Neural cell (in vitro differentiated cells): ENCODE results near the gene FAM170A. TPM values are rescaled to one million over a fixed set of nuclear protein-coding genes. Genes with fewer than 3 reads are reported as not detected.

Experiments used
- H2AFZ ChIP-seq: fragments of 200-600, 300-800 bp; sonication (generic), shearing (Covaris generic); 2 replicates; pipeline ENCODE4 v1.6.0; 2014; ENCODE audit warnings: low read depth, mild to moderate bottlenecking, antibody characterized with exemption, low read length, moderate library complexity
- H3F3A ChIP-seq: fragments of 200-600 bp; shearing (Covaris generic); 2 replicates; pipeline ENCODE4 v1.6.1; 2016; ENCODE audit warnings: mild to moderate bottlenecking, moderate library complexity, mixed read lengths, antibody characterized with exemption, low read length; ENCODE audit not compliant: insufficient read depth, poor library complexity, severe bottlenecking
- H3K27ac ChIP-seq: fragments of 200-600, 300-800 bp; sonication (generic), shearing (Covaris generic); 2 replicates; pipeline ENCODE4 v1.5.1; 2014; ENCODE audit warnings: mild to moderate bottlenecking, low read length, moderate library complexity
- H3K27me3 ChIP-seq: fragments of 300-800, 200-600 bp; sonication (generic), shearing (Covaris generic); 2 replicates; pipeline ENCODE4 v1.6.0; 2014; ENCODE audit warnings: mild to moderate bottlenecking, low read depth, low read length, moderate library complexity; ENCODE audit not compliant: insufficient read depth
- H3K36me3 ChIP-seq: fragments of 300-800, 200-600 bp; sonication (generic), shearing (Covaris generic); 2 replicates; pipeline ENCODE4 v1.5.1; 2014; ENCODE audit warnings: mild to moderate bottlenecking, antibody characterized with exemption, low read length, moderate library complexity; ENCODE audit not compliant: insufficient read depth
- H3K4me2 ChIP-seq: fragments of 300-800, 200-600 bp; sonication (generic), shearing (Covaris generic); 2 replicates; pipeline ENCODE4 v1.6.0; 2014; ENCODE audit warnings: mild to moderate bottlenecking, low read length
- H3K4me3 ChIP-seq: fragments of 300-800, 200-600 bp; sonication (generic), shearing (Covaris generic); 2 replicates; pipeline ENCODE4 v1.5.1; 2014; ENCODE audit warnings: mild to moderate bottlenecking, low read length, moderate library complexity
- H3K79me2 ChIP-seq: fragments of 200-600 bp; shearing (Covaris generic); replicated peaks from 2 replicates; pipeline ENCODE4 v1.6.0; 2014; ENCODE audit warnings: mild to moderate bottlenecking, low read length, moderate library complexity; ENCODE audit not compliant: insufficient read depth
- H3K9ac ChIP-seq: fragments of 300-800, 200-600 bp; sonication (generic), shearing (Covaris generic); 2 replicates; pipeline ENCODE4 v1.6.1; 2016; ENCODE audit warnings: mild to moderate bottlenecking, low read length, mixed read lengths
- H3K9me2 ChIP-seq: fragments of 200-600 bp; shearing (Covaris generic); 2 replicates; pipeline ENCODE4 v1.6.1; 2016; ENCODE audit warnings: mild to moderate bottlenecking, low read length, mixed read lengths; ENCODE audit not compliant: insufficient read depth
- H3K9me3 ChIP-seq: fragments of 200-600, 300-800 bp; sonication (generic), shearing (Covaris generic); 2 replicates; pipeline ENCODE4 v1.6.1; 2016; ENCODE audit warnings: mild to moderate bottlenecking, mixed run types, low read length, moderate library complexity, mixed read lengths
- H4K20me1 ChIP-seq: fragments of 200-600 bp; shearing (Covaris generic); 2 replicates; pipeline ENCODE4 v1.6.1; 2016; ENCODE audit warnings: mild to moderate bottlenecking, mixed run types; ENCODE audit not compliant: insufficient read depth
- CTCF ChIP-seq: fragments of 450-650 bp; IDR thresholded peaks from 2 replicates; pipeline ENCODE4 v1.5.1; 2014; ENCODE audit warnings: antibody characterized with exemption, mild to moderate bottlenecking, moderate library complexity; ENCODE audit not compliant: poor library complexity, severe bottlenecking
- EP300 ChIP-seq: fragments of 450-650 bp; conservative IDR thresholded peaks from 2 replicates; pipeline ENCODE4 v1.6.1; 2014; ENCODE audit warnings: antibody characterized with exemption, mild to moderate bottlenecking, moderate library complexity; ENCODE audit not compliant: poor library complexity, severe bottlenecking
- EZH2 ChIP-seq: fragments of 200-600, 300-800 bp; shearing (Covaris generic), sonication (generic); IDR thresholded peaks from 2 replicates; pipeline ENCODE4 v1.6.1; 2014; ENCODE audit warnings: antibody characterized with exemption, low read length, borderline replicate concordance, mild to moderate bottlenecking; ENCODE audit not compliant: insufficient read depth, poor library complexity, severe bottlenecking
- MXI1 ChIP-seq: fragments of 450-650 bp; conservative IDR thresholded peaks from 2 replicates; pipeline ENCODE4 v1.6.1; 2014; ENCODE audit warnings: antibody characterized with exemption, mild to moderate bottlenecking; ENCODE audit not compliant: poor library complexity, severe bottlenecking
- POLR2AphosphoS5 ChIP-seq: IDR thresholded peaks from 2 replicates; pipeline ENCODE4 v1.6.1; 2012
- RAD21 ChIP-seq: fragments of 450-650 bp; conservative IDR thresholded peaks from 2 replicates; pipeline ENCODE4 v1.6.1; 2014; ENCODE audit warnings: antibody characterized with exemption, mild to moderate bottlenecking, moderate library complexity
- SMC3 ChIP-seq: fragments of 450-650 bp; conservative IDR thresholded peaks from 2 replicates; pipeline ENCODE4 v1.6.1; 2014; ENCODE audit warnings: antibody characterized with exemption, mild to moderate bottlenecking, moderate library complexity; ENCODE audit not compliant: poor library complexity
- TAF1 ChIP-seq: IDR thresholded peaks from 2 replicates; pipeline ENCODE4 v1.6.1; 2012; ENCODE audit warnings: low read depth
- polyA plus RNA-seq: library from polyadenylated mRNA; depleted of rRNA; stranded (reverse); fragments of >200 nt; gene quantifications from 2 replicates; pipeline ENCODE4 v1.2.3, GENCODE V29; 2014
- TF ChIP-seq, protein P1 (sequence below): IDR thresholded peaks from 2 replicates; pipeline ENCODE4 v1.6.1; 2012; ENCODE audit warnings: borderline replicate concordance

Gene FAM170A
- polyA plus RNA-seq, 1 donor from 2014 or later, result not detected

- Histone ChIP-seq H3K4me2 (no peak overlapping the region), H3K9ac (no peak overlapping the region), H3K79me2 (no peaks in the 10 kb centered on the region), H3F3A (no peaks in the 10 kb centered on the region), H3K9me2 (no peaks in the 10 kb centered on the region), H3K9me3 (no peaks in the 10 kb centered on the region), H4K20me1 (no peaks in the 10 kb centered on the region), H3K27ac (no peak overlapping the region), H2AFZ (no peak overlapping the region), H3K36me3 (no peaks in the 10 kb centered on the region), H3K4me3 (no peak overlapping the region), H3K27me3 (no peaks in the 10 kb centered on the region)
- no peak for TF ChIP-seq SMC3
- no peak for TF ChIP-seq MXI1
- TF ChIP-seq EP300, result no peak
- TF ChIP-seq, protein P1, sequence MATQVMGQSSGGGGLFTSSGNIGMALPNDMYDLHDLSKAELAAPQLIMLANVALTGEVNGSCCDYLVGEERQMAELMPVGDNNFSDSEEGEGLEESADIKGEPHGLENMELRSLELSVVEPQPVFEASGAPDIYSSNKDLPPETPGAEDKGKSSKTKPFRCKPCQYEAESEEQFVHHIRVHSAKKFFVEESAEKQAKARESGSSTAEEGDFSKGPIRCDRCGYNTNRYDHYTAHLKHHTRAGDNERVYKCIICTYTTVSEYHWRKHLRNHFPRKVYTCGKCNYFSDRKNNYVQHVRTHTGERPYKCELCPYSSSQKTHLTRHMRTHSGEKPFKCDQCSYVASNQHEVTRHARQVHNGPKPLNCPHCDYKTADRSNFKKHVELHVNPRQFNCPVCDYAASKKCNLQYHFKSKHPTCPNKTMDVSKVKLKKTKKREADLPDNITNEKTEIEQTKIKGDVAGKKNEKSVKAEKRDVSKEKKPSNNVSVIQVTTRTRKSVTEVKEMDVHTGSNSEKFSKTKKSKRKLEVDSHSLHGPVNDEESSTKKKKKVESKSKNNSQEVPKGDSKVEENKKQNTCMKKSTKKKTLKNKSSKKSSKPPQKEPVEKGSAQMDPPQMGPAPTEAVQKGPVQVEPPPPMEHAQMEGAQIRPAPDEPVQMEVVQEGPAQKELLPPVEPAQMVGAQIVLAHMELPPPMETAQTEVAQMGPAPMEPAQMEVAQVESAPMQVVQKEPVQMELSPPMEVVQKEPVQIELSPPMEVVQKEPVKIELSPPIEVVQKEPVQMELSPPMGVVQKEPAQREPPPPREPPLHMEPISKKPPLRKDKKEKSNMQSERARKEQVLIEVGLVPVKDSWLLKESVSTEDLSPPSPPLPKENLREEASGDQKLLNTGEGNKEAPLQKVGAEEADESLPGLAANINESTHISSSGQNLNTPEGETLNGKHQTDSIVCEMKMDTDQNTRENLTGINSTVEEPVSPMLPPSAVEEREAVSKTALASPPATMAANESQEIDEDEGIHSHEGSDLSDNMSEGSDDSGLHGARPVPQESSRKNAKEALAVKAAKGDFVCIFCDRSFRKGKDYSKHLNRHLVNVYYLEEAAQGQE, result no peak
- TF ChIP-seq CTCF, result no peak
- no peak for TF ChIP-seq POLR2AphosphoS5
- TF ChIP-seq EZH2, result no peak
- TF ChIP-seq TAF1, result no peak
- no peak for TF ChIP-seq RAD21
Measured at GRCh38 chr5:119678351-119679028, 49.1 kb downstream of the FAM170A start.

DNA sequence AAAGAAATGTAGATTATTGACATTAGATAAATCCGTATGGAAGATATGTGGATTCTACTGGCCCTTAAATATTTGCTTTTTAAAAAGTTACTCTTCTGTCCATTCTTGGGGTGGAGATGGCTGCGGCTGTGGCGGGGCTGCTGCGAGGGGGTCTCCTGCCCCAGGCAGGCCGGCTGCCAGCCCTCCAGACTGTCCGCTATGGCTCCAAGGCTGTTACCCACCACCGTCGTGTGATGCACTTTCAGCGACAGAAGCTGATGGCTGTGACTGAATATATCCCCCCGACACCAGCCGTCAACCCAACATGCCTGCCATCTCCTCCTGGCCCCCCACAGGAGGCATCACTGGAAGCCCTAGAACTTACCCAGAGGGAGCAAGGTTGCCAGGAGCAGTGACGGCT is 50.7 kb downstream of the FAM170A start:
- Histone ChIP-seq H3F3A (no peaks in the 10 kb centered on the region), H3K4me3 (no peak overlapping the region), H4K20me1 (no peaks in the 10 kb centered on the region), H3K9me2 (no peaks in the 10 kb centered on the region), H3K4me2 (no peak overlapping the region), H3K36me3 (no peaks in the 10 kb centered on the region), H3K9ac (no peak overlapping the region), H3K27ac (no peak overlapping the region), H3K79me2 (no peaks in the 10 kb centered on the region), H2AFZ (no peak overlapping the region), H3K27me3 (no peaks in the 10 kb centered on the region), H3K9me3 (no peaks in the 10 kb centered on the region)
- TF ChIP-seq, protein P1, result no peak
- TF ChIP-seq EZH2, result no peak
- TF ChIP-seq MXI1, result no peak
